Activated B cell treated with CpG ODN at 0.5 μM for 24 hours (primary cell): Measurements from ENCODE around the gene UBXN10. TPM values are rescaled to one million over a fixed set of nuclear protein-coding genes. Genes with fewer than 3 reads are reported as not detected.

ENCODE experiments used
- ATAC-seq: fragments of 200-7000 bp; cut with Tn5 transposase; one replicate; pipeline ENCODE4 v1.10.0; 2021; ENCODE audit warnings: low read depth, mild to moderate bottlenecking, moderate library complexity
- CTCF ChIA-PET: fragments of 350-600 bp; sonication (Branson Sonifier 250); formaldehyde crosslinking; loops from one replicate; lab custom pipeline; 2021; ENCODE audit warnings: antibody characterized with exemption; lab: Charles Lee
- POLR2A ChIA-PET: fragments of 350-600 bp; sonication (Branson Sonifier 250); formaldehyde crosslinking; loops from one replicate; lab custom pipeline; 2021; ENCODE audit warnings: antibody characterized with exemption; lab: Charles Lee
- DNase-seq: peaks from one replicate; pipeline ENCODE4 v3.0.0; 2022
- H3K27ac Mint-ChIP-seq: one replicate; pipeline ENCODE4 v1.8.0; 2020; ENCODE audit warnings: mixed read lengths
- H3K27me3 Mint-ChIP-seq: one replicate; pipeline ENCODE4 v1.8.0; 2021; ENCODE audit warnings: mixed read lengths
- H3K36me3 Mint-ChIP-seq: one replicate; pipeline ENCODE4 v1.8.0; 2021; ENCODE audit warnings: low read depth, mixed read lengths
- H3K4me1 Mint-ChIP-seq: one replicate; pipeline ENCODE4 v1.8.0; 2021; ENCODE audit warnings: mixed read lengths
- H3K4me3 Mint-ChIP-seq: one replicate; pipeline ENCODE4 v1.8.0; 2020; ENCODE audit warnings: mild to moderate bottlenecking, mixed read lengths
- H3K9me3 Mint-ChIP-seq: one replicate; pipeline ENCODE4 v1.8.0; 2020; ENCODE audit warnings: mixed read lengths
- CTCF ChIP-seq: fragments of 200-600 bp; IDR thresholded peaks from one replicate; pipeline ENCODE4 v1.8.0; 2022; ENCODE audit warnings: antibody characterized with exemption, mild to moderate bottlenecking
- intact Hi-C: fragments of 100-400 bp; cut with micrococcal nuclease; formaldehyde crosslinking; loops from one replicate; pipeline ENCODE4 v1.15.1; 2024
- total RNA-seq: library from RNA; stranded (reverse); gene quantifications from 2 replicates; pipeline ENCODE4 v1.2.3, GENCODE V29; 2022

UBXN10 gene
- total RNA-seq, 1 donor from 2014 or later = 0.04 TPM

GRCh38 chr1:20202166-20202565 lies 16.3 kb downstream of the UBXN10 start:
- intact Hi-C loops = no loop called here
- peaks cover 35% of the 10 kb centered on the region for H3K27me3 Mint-ChIP-seq
- H3K27ac Mint-ChIP-seq = no peak overlapping the region
- ATAC-seq (no peak), DNase-seq (no peak)
- no peak overlapping the region for H3K4me3 Mint-ChIP-seq
- H3K4me1 Mint-ChIP-seq = no peaks in the 10 kb centered on the region
- no peak for TF ChIP-seq CTCF
- POLR2A ChIA-PET = no interaction called here
- no peaks in the 10 kb centered on the region for H3K36me3 Mint-ChIP-seq
- CTCF ChIA-PET = no interaction called here
- no peaks in the 10 kb centered on the region for H3K9me3 Mint-ChIP-seq

GRCh38 chr1:20207546-20207945 lies 21.6 kb downstream of the UBXN10 start:
- no peak for TF ChIP-seq CTCF
- DNase-seq (no peak), ATAC-seq (no peak)
- ChIA-PET CTCF (no interaction called here), POLR2A (no interaction called here)
- Mint-ChIP-seq H3K4me1 (peaks cover 6% of the 10 kb centered on the region), H3K4me3 (no peak overlapping the region), H3K27me3 (peaks cover 38% of the 10 kb centered on the region), H3K9me3 (no peaks in the 10 kb centered on the region), H3K27ac (no peak overlapping the region), H3K36me3 (no peaks in the 10 kb centered on the region)
- intact Hi-C loops = no loop called here

GRCh38 chr1:20209471-20209870 lies 23.6 kb downstream of the UBXN10 start:
- Mint-ChIP-seq H3K9me3 (no peaks in the 10 kb centered on the region), H3K27me3 (peaks cover 25% of the 10 kb centered on the region), H3K27ac (no peak overlapping the region), H3K4me3 (no peak overlapping the region), H3K4me1 (peaks cover 14% of the 10 kb centered on the region), H3K36me3 (no peaks in the 10 kb centered on the region)
- ChIA-PET CTCF (no interaction called here), POLR2A (no interaction called here)
- ATAC-seq (no peak), DNase-seq (no peak)
- TF ChIP-seq CTCF = no peak
- intact Hi-C loops = no loop called here

GRCh38 chr1:20210736-20211460 lies 25.0 kb downstream of the UBXN10 start:
- no peak for TF ChIP-seq CTCF
- H3K4me1 Mint-ChIP-seq = peaks cover 14% of the 10 kb centered on the region
- H3K27ac Mint-ChIP-seq = no peak overlapping the region
- CTCF ChIA-PET = interaction anchor here (0.9 to 1.4 kb wide), 3 partner anchors 282 to 293 kb away, joined by 3 read pairs; no protein-coding TSS in a partner anchor
- intact Hi-C loops = loop anchor here (10.0 kb wide), 1 partner anchor 984 kb away; no protein-coding TSS in a partner anchor
- H3K9me3 Mint-ChIP-seq = no peaks in the 10 kb centered on the region
- POLR2A ChIA-PET = no interaction called here
- H3K27me3 Mint-ChIP-seq = peaks cover 25% of the 10 kb centered on the region
- H3K36me3 Mint-ChIP-seq = no peaks in the 10 kb centered on the region
- DNase-seq = no peak
- ATAC-seq = no peak
- no peak overlapping the region for H3K4me3 Mint-ChIP-seq

GRCh38 chr1:20211511-20211931 lies 25.6 kb downstream of the UBXN10 start:
- no peak overlapping the region for H3K27ac Mint-ChIP-seq
- ATAC-seq (no peak), DNase-seq (no peak)
- H3K4me1 Mint-ChIP-seq = peaks cover 14% of the 10 kb centered on the region
- H3K4me3 Mint-ChIP-seq = no peak overlapping the region
- POLR2A ChIA-PET = no interaction called here
- no peak for TF ChIP-seq CTCF
- no peaks in the 10 kb centered on the region for H3K36me3 Mint-ChIP-seq
- intact Hi-C loops = loop anchor here (10.0 kb wide), 1 partner anchor 983 kb away; no protein-coding TSS in a partner anchor
- peaks cover 3% of the 10 kb centered on the region for H3K9me3 Mint-ChIP-seq
- peaks cover 25% of the 10 kb centered on the region for H3K27me3 Mint-ChIP-seq
- CTCF ChIA-PET = interaction anchor here (0.9 to 6.6 kb wide), 3 partner anchors 281 to 293 kb away, joined by 3 to 56 read pairs (median 3); no protein-coding TSS in a partner anchor
